Ascending aorta (tissue), 2 donors: ENCODE data around the gene GHDC. TPM values are rescaled to one million over a fixed set of nuclear protein-coding genes. Genes with fewer than 3 reads are reported as not detected.
A peak's percentile ranks its signal among the peaks of the same experiment; 100 is the strongest.

Experiments
- DNase-seq, 2 donors: peaks; one replicate each; pipeline ENCODE4 v3.0.0-alpha.2; 2019; ENCODE audit warnings: low spot score in 2 of 2
- H3K27ac ChIP-seq, 2 donors: fragments of 200-600 bp; sonication (generic); one replicate each; pipeline ENCODE4 v1.5.1; 2016 to 2017; ENCODE audit warnings: mild to moderate bottlenecking in 1 of 2
- H3K27me3 ChIP-seq: fragments of 200-600 bp; sonication (generic); one replicate; pipeline ENCODE4 v1.5.1; 2017
- H3K36me3 ChIP-seq, 2 donors: fragments of 200-600 bp; sonication (generic); one replicate each; pipeline ENCODE4 v1.5.1; 2016
- H3K4me1 ChIP-seq, 2 donors: fragments of 200-600 bp; sonication (generic); one replicate each; pipeline ENCODE4 v1.5.1; 2016 to 2017; ENCODE audit warnings: mild to moderate bottlenecking in 1 of 2
- H3K4me3 ChIP-seq, 2 donors: fragments of 200-600 bp; sonication (generic); one replicate each; pipeline ENCODE4 v1.5.1; 2016 to 2017; ENCODE audit warnings: mild to moderate bottlenecking in 1 of 2
- H3K9me3 ChIP-seq, 2 donors: fragments of 200-600 bp; sonication (generic); one replicate each; pipeline ENCODE4 v1.5.1; 2016
- intact Hi-C: fragments of 100-400 bp; cut with DNase I; formaldehyde crosslinking; loops from one replicate; pipeline ENCODE4 v1.15.1; 2023
- total RNA-seq: library from RNA; depleted of rRNA; stranded (reverse); fragments of >200 nt; gene quantifications from one replicate; pipeline ENCODE4 v1.1.0, GENCODE V29; 2016
- TF ChIP-seq, protein P1 (sequence below), 3 experiments: fragments of 200-600 bp in 2 of 3; fragments of 450-650 bp in 1 of 3; sonication (generic) in 2 of 3; IDR thresholded peaks; one replicate each; pipeline ENCODE4 v1.5.1; 2016 to 2019; ENCODE audit warnings: antibody characterized with exemption in 3 of 3, mild to moderate bottlenecking in 1 of 3, moderate library complexity in 1 of 3

GHDC gene
- total RNA-seq, 1 donor from 2014 or later: 94.3 TPM

DNA sequence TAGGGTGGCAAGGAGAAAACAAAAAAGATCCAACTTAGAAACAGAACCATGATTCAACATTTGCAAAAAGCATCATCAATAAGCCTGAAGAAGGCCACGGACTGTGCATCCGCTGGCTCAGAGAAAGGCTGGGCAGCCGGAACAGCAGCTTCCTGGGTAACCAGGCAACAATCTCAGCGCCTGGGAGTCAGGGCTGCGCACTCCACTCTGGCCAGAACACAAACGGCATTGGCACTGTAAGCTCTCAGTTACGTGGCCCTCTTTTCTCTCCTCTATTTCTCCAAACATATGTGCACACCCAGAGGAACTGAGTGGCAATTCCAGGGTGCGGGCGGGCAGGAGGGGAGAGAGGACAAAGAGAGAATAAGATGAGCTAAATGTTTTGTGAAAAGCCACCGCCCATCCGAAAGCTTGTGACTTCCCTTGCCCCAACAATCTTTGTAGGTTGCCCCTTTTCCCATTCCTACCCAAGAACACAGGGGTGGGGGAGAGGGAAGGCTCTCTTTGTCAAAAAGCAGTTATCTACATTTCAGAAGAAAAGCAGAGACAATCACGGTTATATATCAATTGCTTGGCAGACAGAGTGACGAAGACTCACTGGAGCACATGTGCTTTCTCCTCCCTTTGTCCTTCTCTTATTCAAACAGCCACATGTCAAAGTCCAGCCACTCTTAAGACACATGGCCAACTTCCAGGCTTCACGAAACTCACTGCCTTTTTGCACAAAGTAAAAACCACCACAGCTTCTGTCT lies 6.6 kb upstream of the GHDC start:
- Histone ChIP-seq H3K27ac (no peak overlapping the region), H3K4me3 (no peak overlapping the region), H3K9me3 (no peaks in the 10 kb centered on the region), H3K36me3 (peaks cover 21 to 43% of the 10 kb centered on the region in 2 donors), H3K27me3 (no peaks in the 10 kb centered on the region), H3K4me1 (no peaks in the 10 kb centered on the region)
- no peak for DNase-seq
- TF ChIP-seq, protein P1, sequence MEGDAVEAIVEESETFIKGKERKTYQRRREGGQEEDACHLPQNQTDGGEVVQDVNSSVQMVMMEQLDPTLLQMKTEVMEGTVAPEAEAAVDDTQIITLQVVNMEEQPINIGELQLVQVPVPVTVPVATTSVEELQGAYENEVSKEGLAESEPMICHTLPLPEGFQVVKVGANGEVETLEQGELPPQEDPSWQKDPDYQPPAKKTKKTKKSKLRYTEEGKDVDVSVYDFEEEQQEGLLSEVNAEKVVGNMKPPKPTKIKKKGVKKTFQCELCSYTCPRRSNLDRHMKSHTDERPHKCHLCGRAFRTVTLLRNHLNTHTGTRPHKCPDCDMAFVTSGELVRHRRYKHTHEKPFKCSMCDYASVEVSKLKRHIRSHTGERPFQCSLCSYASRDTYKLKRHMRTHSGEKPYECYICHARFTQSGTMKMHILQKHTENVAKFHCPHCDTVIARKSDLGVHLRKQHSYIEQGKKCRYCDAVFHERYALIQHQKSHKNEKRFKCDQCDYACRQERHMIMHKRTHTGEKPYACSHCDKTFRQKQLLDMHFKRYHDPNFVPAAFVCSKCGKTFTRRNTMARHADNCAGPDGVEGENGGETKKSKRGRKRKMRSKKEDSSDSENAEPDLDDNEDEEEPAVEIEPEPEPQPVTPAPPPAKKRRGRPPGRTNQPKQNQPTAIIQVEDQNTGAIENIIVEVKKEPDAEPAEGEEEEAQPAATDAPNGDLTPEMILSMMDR (IDR thresholded peaks at IDR 0.05): no peak
- intact Hi-C loops: no loop called here

- no peak overlapping the region for H3K27ac ChIP-seq
- intact Hi-C loops: no loop called here
- no peaks in the 10 kb centered on the region for H3K9me3 ChIP-seq
- DNase-seq: no peak
- TF ChIP-seq, protein P1 (IDR thresholded peaks at IDR 0.05): no peak
- H3K4me3 ChIP-seq: no peak overlapping the region
- H3K36me3 ChIP-seq: peaks cover 19 to 29% of the 10 kb centered on the region in 2 donors
- no peaks in the 10 kb centered on the region for H3K27me3 ChIP-seq
- H3K4me1 ChIP-seq: peaks cover 0 to 2% of the 10 kb centered on the region in 2 donors
Observed at GRCh38 chr17:42199416-42200011, 5.2 kb upstream of the GHDC start.

- peak overlapping the region in 1 of 2 donors; percentile 44 for H3K27ac ChIP-seq
- DNase-seq: no peak
- TF ChIP-seq, protein P1 (IDR thresholded peaks at IDR 0.05): no peak
- no peaks in the 10 kb centered on the region for H3K9me3 ChIP-seq
- H3K36me3 ChIP-seq: peaks cover 19 to 23% of the 10 kb centered on the region in 2 donors
- peaks cover 0 to 3% of the 10 kb centered on the region in 2 donors for H3K4me1 ChIP-seq
- intact Hi-C loops: no loop called here
- H3K4me3 ChIP-seq: no peak overlapping the region
- no peaks in the 10 kb centered on the region for H3K27me3 ChIP-seq
Observed at GRCh38 chr17:42198897-42199296, 4.6 kb upstream of the GHDC start.

DNA sequence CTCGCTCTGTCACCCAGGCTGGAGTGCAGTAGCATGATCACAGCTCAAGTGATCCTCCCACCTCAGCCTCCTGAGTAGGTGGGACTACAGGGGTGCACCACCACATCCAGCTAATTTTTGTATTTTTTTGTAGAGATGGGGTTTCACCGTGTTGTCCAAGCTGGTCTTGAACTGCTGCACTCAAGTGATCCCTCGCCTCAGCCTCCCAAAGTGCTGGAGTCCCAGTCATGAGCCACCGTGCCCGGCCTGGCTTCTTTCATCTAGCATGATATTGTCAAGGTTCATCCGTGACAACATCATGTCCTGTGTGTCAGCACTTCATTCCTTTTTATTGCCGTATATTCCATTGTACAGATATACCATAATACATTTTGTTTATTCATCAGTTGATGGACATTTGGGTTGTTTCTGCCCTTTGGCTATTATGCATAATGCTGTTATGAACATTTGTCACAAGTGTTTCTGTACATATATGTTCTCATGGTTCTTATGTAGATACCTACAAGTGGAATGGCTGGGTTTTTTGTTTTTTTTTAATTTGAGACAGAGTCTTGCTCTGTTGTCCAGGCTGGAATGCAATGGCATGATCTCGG lies 3.4 kb upstream of the GHDC start:
- H3K27ac ChIP-seq: no peak overlapping the region
- intact Hi-C loops: no loop called here
- no peak for DNase-seq
- TF ChIP-seq, protein P1 (IDR thresholded peaks at IDR 0.05): no peak
- H3K27me3 ChIP-seq: no peaks in the 10 kb centered on the region
- H3K9me3 ChIP-seq: no peaks in the 10 kb centered on the region
- H3K4me3 ChIP-seq: no peak overlapping the region
- peaks cover 14 to 19% of the 10 kb centered on the region in 2 donors for H3K36me3 ChIP-seq
- H3K4me1 ChIP-seq: peaks cover 7 to 16% of the 10 kb centered on the region in 2 donors

DNA sequence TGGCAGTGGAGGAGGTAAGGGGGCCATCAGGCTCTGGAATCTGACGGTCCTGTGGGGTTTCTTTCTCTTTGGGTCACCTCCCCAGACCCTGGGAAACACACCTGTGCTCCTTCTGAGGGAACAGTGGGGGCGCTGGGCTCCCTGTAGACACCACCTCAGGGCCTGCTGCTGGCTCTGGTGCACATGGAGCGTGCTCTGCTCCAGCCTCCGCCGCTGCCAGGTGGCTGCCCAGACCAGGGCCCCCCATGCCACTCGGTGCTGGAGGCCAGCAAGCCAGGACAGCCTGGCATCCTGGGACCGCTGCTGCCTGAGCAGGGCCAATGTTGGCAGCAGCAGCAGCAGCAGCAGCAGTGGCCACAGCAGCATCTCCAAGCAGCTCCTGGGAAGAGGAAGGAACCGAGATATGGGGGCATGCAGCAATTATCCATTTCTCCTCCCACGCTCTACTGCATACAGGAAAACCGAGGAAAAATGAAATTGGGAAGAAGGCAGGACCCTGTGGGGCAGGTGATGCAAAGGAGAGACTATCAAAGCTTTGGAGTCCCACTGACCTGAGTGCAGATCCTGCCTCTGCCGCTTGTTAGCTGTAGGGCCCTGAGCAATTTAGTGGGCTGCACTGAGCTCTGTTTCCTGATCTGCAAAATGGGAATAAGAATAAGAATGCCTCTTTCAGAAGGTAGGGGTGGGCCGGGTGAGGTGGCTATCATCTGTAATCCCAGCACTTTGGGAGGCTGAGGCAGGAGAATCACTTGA lies 902 bp downstream of the GHDC start:
- intact Hi-C loops: loop anchor here (5.0 kb wide), 1 partner anchor 84 kb away; the partner anchor contains the start of gene STAT5B

More for the DNA sequence above, 902 bp downstream of the GHDC start:
- no peak for DNase-seq
- Histone ChIP-seq H3K36me3 (no peaks in the 10 kb centered on the region), H3K27me3 (no peaks in the 10 kb centered on the region), H3K9me3 (no peaks in the 10 kb centered on the region), H3K4me3 (peak overlapping the region; percentile 65 to 66), H3K4me1 (peaks cover 7 to 16% of the 10 kb centered on the region in 2 donors), H3K27ac (peak overlapping the region in 1 of 2 donors; percentile 59)
- TF ChIP-seq, protein P1 (IDR thresholded peaks at IDR 0.05): no peak
